Activated naive CD4-positive, alpha-beta T cell treated with anti-CD3 and anti-CD28 coated beads, Interleukin-2, amount 10 ng/mL, durations not matched to agents 7 days and 5 days (primary cell): ENCODE results near the gene ADD2.
A peak's percentile ranks its signal among the peaks of the same experiment; 100 is the strongest.
"Not testable (repeated sequence)": the region's sequence is repeated elsewhere in the genome, so short reads cannot be mapped to it uniquely, and the experiment has no call there.

Experiments
- CTCF ChIA-PET: fragments of 350-600 bp; sonication (Branson Sonifier 250); formaldehyde crosslinking; loops from one replicate; lab custom pipeline; 2021; ENCODE audit warnings: antibody characterized with exemption; lab: Charles Lee
- DNase-seq: peaks from one replicate; pipeline ENCODE4 v3.0.0-alpha.2; 2020
- H3K27ac Mint-ChIP-seq: one replicate; pipeline ENCODE4 v1.8.0; 2021; ENCODE audit warnings: mild to moderate bottlenecking, moderate library complexity, mixed read lengths
- H3K27me3 Mint-ChIP-seq: one replicate; pipeline ENCODE4 v1.8.0; 2021; ENCODE audit warnings: mild to moderate bottlenecking, mixed read lengths
- H3K36me3 Mint-ChIP-seq: one replicate; pipeline ENCODE4 v1.8.0; 2021; ENCODE audit warnings: mixed read lengths
- H3K4me1 Mint-ChIP-seq: one replicate; pipeline ENCODE4 v1.8.0; 2021; ENCODE audit warnings: mixed read lengths
- H3K4me3 Mint-ChIP-seq: one replicate; pipeline ENCODE4 v1.8.0; 2021; ENCODE audit warnings: mild to moderate bottlenecking, moderate library complexity, mixed read lengths
- H3K9me3 Mint-ChIP-seq: one replicate; pipeline ENCODE4 v1.8.0; 2021; ENCODE audit warnings: mixed read lengths

ADD2 gene

DNA sequence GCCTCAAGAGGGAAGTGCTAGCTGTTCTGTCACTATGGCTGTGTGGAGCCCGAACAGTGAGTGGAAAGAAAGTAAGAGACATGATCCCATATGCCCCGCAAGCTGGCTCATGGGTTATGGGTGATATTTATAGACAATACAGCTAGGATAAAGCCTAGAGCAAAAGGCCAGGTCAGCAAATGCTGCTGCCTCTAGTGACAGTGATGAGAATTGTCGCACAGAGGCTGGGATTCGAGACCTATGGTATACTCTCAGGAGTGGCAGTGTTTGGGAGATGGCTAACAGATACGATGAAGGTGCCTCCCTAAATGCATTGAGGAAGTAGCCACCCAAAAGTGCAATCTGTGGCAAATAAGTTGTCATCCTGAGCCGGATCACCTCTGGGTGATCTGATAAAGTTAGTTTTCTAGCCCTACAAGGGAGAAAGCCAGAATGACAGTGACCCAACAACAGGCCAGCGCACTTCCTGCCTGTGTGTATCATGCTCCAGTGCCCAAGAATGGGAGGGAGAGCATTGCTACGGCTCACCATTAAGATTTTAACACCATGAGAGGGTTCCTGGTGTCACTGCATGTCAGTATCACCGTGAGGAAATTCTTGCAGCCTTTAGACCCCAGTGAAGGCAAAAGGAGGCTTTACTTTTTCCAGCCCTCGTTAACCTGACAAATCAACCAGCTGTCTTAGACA, 122.1 kb downstream of the ADD2 start:
- DNase-seq = peak; percentile 30
- Mint-ChIP-seq H3K9me3 (no peaks in the 10 kb centered on the region), H3K27me3 (peaks cover 13% of the 10 kb centered on the region), H3K27ac (no peak overlapping the region), H3K4me1 (peaks cover 3% of the 10 kb centered on the region), H3K4me3 (no peak overlapping the region), H3K36me3 (no peaks in the 10 kb centered on the region)
- CTCF ChIA-PET = interaction anchor here (0.7 to 6.9 kb wide), 12 partner anchors 8 to 341 kb away, joined by 3 to 123 read pairs (median 4); partner anchors contain the start of gene FAM136A

DNA sequence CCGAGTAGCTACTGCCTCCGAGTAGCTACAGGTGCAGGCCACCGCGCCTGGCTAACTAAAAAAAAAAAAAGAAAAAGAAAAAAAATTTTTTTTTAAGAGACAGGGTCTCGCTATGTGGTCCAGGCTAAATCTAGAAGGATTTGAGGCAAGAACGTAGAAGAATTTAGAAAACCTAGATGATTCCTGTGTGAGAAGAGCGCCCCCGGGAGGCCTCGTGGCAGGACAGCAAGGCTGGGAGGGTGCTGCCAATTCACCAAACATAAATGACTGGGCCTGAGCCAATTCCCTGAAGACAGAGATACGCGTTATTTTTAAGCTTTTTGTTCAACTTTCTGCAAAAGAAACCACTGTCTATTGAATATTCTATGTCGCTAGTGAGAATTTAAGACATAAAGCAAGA, 124.3 kb downstream of the ADD2 start:
- DNase-seq = peak; percentile 44
- H3K36me3 Mint-ChIP-seq = no peaks in the 10 kb centered on the region
- no peak overlapping the region for H3K4me3 Mint-ChIP-seq
- H3K27me3 Mint-ChIP-seq = peaks cover 11% of the 10 kb centered on the region
- H3K27ac Mint-ChIP-seq = no peak overlapping the region
- H3K9me3 Mint-ChIP-seq = no peaks in the 10 kb centered on the region
- CTCF ChIA-PET = interaction anchor here (0.7 to 6.9 kb wide), 8 partner anchors 11 to 338 kb away, joined by 3 to 123 read pairs (median 5); partner anchors contain the start of gene FAM136A
- peaks cover 17% of the 10 kb centered on the region for H3K4me1 Mint-ChIP-seq

DNA sequence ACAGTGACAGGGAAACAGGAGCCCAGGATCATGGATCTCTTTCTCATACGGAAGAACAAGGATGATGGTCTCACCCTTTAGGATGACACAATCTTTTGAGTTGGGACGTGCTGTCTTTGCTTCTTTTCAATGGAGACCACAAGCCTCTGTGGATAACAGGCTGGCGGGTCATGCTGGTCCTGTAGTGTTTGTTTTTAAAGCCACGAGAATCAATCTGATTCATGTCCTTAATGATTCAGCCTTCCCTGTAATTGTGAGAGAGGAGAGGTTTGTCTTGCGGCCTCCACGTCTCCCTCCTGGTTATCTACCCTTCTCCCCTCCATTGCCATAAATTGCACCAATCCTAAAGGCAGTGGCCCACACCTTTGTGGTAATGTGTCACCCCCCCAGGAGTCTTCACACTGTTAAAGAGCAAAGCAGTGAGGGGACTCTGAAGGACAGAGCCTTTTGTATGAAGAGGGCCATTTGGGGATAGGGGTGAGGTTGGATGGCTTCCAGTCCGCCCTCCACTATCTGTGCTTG, 126.7 kb downstream of the ADD2 start:
- CTCF ChIA-PET = no interaction called here
- H3K4me3 Mint-ChIP-seq = no peak overlapping the region
- H3K27ac Mint-ChIP-seq = no peak overlapping the region
- peaks cover 9% of the 10 kb centered on the region for H3K27me3 Mint-ChIP-seq
- no peak for DNase-seq
- peaks cover 2% of the 10 kb centered on the region for H3K36me3 Mint-ChIP-seq
- no peaks in the 10 kb centered on the region for H3K9me3 Mint-ChIP-seq
- H3K4me1 Mint-ChIP-seq = peaks cover 24% of the 10 kb centered on the region

DNA sequence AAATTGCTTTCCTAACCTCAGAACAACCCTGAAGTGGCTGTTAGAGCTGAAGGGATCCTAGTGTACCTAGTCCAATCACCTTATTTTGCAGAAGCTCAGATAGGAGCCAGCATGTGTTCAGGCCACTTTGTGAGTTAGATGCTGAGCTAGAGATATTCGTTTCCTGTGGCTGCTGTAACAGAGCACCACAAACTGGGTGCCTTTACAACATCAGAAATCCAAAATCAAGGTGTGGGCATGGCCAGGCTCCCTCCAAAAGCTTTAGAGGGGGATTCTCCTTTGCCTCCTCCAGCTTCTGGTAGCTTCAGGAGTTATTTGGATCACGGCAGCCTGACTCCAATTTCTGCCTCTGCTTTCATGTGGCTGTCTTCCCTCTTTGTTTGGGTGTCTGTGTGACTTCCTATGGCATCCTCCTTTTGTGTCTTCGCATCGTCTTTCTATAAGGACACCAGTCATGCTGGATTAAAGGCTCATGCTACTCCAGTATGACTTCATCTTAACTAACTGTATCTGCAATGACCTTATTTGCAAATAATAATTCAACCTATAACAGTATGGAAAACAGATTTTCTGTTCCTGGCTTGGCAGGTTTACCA, 128.1 kb downstream of the ADD2 start:
- H3K9me3 Mint-ChIP-seq = no peaks in the 10 kb centered on the region
- peaks cover 2% of the 10 kb centered on the region for H3K36me3 Mint-ChIP-seq
- H3K4me1 Mint-ChIP-seq = peaks cover 24% of the 10 kb centered on the region
- CTCF ChIA-PET = interaction anchor here (1.1 to 2.1 kb wide), 3 partner anchors 8 to 336 kb away, joined by 3 to 7 read pairs (median 6); no protein-coding TSS in a partner anchor
- peaks cover 12% of the 10 kb centered on the region for H3K27me3 Mint-ChIP-seq
- DNase-seq = no peak
- no peak overlapping the region for H3K27ac Mint-ChIP-seq
- H3K4me3 Mint-ChIP-seq = no peak overlapping the region

DNA sequence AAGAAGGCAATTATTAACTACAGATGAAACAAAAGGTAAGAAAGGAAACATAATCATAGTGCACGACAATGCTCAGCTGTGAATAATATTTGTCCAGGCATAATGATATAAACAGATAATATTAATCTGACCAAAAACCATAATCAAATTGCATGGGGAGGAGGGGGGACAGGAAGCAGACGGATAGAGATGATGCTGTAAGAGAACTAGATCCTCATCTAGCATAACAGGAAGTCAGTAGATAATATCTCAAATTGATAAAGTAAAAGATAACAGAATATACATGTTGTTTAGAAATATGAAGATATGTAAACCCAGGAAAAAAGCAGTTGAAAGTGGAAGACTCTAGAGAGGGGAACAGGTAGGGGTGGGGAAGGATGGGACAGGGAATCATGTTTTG, 129.4 kb downstream of the ADD2 start:
- Mint-ChIP-seq H3K4me1 (peaks cover 24% of the 10 kb centered on the region), H3K9me3 (no peaks in the 10 kb centered on the region), H3K36me3 (peaks cover 2% of the 10 kb centered on the region), H3K27me3 (peaks cover 12% of the 10 kb centered on the region), H3K4me3 (no peak overlapping the region), H3K27ac (peak overlapping the region; percentile 26)
- CTCF ChIA-PET = interaction anchor here (0.9 to 2.1 kb wide), 4 partner anchors 9 to 335 kb away, joined by 3 to 7 read pairs (median 4); no protein-coding TSS in a partner anchor
- DNase-seq = no peak

DNA sequence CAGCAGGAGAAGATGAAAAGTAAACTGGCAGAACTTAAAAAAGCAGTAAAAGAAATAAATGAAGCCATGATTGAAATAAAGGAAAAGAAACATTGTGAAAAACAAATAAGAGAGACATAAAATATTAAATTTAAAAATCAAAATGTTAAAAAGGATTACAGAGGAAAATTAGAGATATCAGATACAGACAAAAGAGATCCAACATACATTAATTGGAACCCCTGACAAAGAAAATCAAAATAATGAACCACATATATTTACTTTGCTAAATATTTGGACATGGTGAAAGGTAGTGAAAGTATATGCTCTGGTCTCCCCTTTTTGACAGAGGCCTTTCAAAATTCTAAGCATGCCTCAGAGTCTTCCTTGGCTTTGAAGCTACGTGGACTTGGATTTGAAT, 134.5 kb downstream of the ADD2 start:
- Mint-ChIP-seq H3K9me3 (no peaks in the 10 kb centered on the region), H3K4me1 (peaks cover 5% of the 10 kb centered on the region), H3K27me3 (peaks cover 22% of the 10 kb centered on the region), H3K27ac (no peak overlapping the region), H3K36me3 (peaks cover 2% of the 10 kb centered on the region), H3K4me3 (no peak overlapping the region)
- no peak for DNase-seq
- CTCF ChIA-PET = interaction anchor here (0.9 kb wide), 1 partner anchor 15 kb away, joined by 3 read pairs; no protein-coding TSS in a partner anchor

DNA sequence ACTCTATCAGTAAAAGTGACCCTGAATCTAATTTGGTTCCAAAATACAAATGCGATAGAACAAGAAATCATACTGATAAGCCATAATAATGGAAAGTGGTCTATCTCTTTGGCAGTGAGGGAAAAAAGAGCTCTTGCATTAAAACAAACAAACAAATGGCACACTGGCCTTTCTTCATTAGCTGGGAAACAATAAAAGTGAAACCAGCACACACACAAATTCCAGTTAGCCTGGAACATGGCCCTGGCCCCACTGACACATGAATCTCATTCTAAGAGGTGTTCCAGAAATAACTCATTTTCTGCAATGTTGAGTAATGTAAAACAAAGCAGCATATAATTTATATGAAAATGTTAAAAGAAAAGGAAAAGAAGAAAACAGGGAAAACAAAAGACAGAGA, 135.0 kb downstream of the ADD2 start:
- H3K27ac Mint-ChIP-seq = no peak overlapping the region
- H3K4me3 Mint-ChIP-seq = no peak overlapping the region
- H3K27me3 Mint-ChIP-seq = peaks cover 22% of the 10 kb centered on the region
- H3K4me1 Mint-ChIP-seq = peaks cover 1% of the 10 kb centered on the region
- CTCF ChIA-PET = interaction anchor here (0.9 kb wide), 1 partner anchor 15 kb away, joined by 3 read pairs; no protein-coding TSS in a partner anchor
- H3K9me3 Mint-ChIP-seq = no peaks in the 10 kb centered on the region
- no peak for DNase-seq
- H3K36me3 Mint-ChIP-seq = no peaks in the 10 kb centered on the region

DNA sequence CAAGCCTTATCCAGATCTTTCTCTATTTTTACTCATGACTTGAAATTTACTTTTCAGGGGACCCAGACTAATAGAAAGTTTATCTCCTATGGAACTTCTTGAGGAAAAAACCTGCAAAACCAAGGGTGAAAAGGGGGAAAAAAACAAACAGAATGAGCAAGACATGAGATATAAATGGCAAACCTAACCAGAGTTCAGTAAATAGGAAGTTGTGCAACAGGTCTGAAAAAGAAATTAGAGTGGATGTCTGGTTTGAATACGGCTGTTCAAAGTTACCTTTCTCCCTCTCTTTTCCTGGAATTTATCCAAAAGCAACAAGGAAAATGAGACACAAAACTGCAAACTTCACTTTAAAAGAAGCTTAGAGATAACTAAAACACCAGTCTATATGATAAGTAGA, 135.6 kb downstream of the ADD2 start:
- H3K27me3 Mint-ChIP-seq = peaks cover 22% of the 10 kb centered on the region
- no peaks in the 10 kb centered on the region for H3K4me1 Mint-ChIP-seq
- no peak overlapping the region for H3K27ac Mint-ChIP-seq
- no peaks in the 10 kb centered on the region for H3K9me3 Mint-ChIP-seq
- no peaks in the 10 kb centered on the region for H3K36me3 Mint-ChIP-seq
- no peak overlapping the region for H3K4me3 Mint-ChIP-seq
- CTCF ChIA-PET = interaction anchor here (1.2 kb wide), 1 partner anchor 13 kb away, joined by 3 read pairs; no protein-coding TSS in a partner anchor
- DNase-seq = no peak

DNA sequence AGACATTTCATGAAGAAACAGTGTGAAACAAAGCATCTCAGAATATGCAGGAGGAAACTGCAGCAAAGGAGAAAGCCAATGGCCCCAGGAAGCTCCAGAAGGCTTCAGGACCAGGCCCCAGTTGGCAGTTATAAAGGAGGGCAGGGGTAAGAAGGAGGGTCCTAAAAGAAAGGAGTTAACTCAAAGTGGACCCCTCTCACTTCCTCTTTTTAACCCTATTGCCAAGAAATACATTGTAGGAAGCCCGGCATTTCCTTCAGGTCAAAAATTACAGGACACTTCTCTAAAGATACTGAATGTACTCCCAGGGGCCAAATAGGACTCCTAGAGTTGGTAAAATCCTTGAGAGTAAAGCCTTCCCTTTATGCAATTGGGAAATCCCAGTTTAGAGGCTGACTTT, 137.2 kb downstream of the ADD2 start:
- no peaks in the 10 kb centered on the region for H3K36me3 Mint-ChIP-seq
- H3K4me1 Mint-ChIP-seq = no peaks in the 10 kb centered on the region
- H3K4me3 Mint-ChIP-seq = no peak overlapping the region
- H3K27me3 Mint-ChIP-seq = peaks cover 24% of the 10 kb centered on the region
- H3K27ac Mint-ChIP-seq = no peak overlapping the region
- no peaks in the 10 kb centered on the region for H3K9me3 Mint-ChIP-seq
- CTCF ChIA-PET = interaction anchor here (1.2 kb wide), 1 partner anchor 289 kb away, joined by 5 read pairs; no protein-coding TSS in a partner anchor
- no peak for DNase-seq

DNA sequence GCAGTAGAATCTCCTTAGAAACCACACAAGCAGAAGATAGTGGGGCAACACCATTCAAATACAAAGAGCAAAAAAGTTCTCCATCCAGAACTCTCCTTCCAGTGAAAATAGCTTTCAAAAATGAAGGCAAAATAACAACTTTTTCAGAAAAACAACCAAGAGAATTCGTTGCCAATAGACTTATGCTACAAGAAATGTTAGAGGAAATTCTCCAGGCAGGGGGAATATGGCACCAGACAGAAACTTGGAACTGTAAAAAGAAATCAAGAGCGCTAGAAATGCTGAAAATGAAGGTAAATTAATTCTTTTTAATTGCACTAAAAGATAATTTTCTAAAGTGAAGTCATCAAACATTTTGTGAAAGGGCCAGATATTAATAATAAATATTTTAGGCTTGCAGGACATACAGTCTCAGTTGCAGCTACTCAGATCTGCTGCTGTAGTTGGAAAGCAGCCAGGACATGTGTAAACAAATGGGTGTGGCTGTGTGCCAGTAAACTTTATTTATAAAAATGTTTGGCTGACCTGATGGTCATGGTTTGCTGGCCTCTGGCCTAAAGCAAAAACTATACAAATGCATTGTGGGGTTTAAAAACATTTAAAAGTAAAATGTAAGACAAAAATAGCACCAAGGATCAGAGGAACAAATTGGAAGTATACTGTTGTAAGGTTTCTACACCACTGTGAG, 140.6 kb downstream of the ADD2 start:
- no peaks in the 10 kb centered on the region for H3K36me3 Mint-ChIP-seq
- H3K27me3 Mint-ChIP-seq = peaks cover 17% of the 10 kb centered on the region
- CTCF ChIA-PET = interaction anchor here (0.9 to 1.0 kb wide), 2 partner anchors 8 to 10 kb away, joined by 3 to 5 read pairs; no protein-coding TSS in a partner anchor
- H3K27ac Mint-ChIP-seq = no peak overlapping the region
- H3K4me3 Mint-ChIP-seq = no peak overlapping the region
- no peaks in the 10 kb centered on the region for H3K4me1 Mint-ChIP-seq
- no peak for DNase-seq
- no peaks in the 10 kb centered on the region for H3K9me3 Mint-ChIP-seq

DNA sequence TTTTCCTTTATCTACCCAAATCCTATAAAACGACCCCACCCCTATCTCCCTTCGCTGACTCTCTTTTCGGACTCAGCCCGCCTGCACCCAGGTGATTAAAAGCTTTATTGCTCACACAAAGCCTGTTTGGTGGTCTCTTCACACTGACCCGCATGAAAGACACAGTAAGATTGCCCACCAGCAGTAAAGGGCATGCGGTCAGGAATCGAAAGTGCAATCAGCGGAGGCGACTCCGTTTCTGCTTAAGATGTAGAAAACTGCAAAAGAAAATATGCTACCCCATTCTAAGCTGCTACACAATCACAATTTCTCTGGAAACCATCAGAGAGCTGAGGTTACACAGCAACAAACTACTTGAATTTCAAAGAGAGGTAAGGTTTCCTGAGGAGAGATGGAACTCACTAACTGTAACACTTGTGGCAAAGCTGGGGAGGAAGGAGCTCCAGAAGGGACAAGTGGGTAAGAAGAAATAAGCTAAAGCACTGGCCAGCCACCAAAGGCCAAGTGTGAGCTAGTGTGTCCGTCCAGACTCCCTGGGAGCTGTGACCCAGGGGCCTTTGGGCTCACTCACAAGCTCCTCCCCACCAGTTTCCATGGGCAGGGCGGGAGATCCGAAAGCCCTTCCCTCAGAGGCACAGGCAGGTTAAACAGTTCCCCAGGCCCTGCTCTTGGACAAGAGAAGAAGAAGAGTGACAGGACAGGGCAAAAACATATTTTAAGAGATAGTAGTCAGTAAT, 141.6 kb downstream of the ADD2 start:
- Mint-ChIP-seq H3K9me3 (no peaks in the 10 kb centered on the region), H3K27ac (no peak overlapping the region), H3K4me3 (no peak overlapping the region), H3K27me3 (peaks cover 13% of the 10 kb centered on the region), H3K4me1 (no peaks in the 10 kb centered on the region), H3K36me3 (no peaks in the 10 kb centered on the region)
- CTCF ChIA-PET = interaction anchor here (1.0 kb wide), 1 partner anchor 9 kb away, joined by 5 read pairs; no protein-coding TSS in a partner anchor
- DNase-seq = no peak

DNA sequence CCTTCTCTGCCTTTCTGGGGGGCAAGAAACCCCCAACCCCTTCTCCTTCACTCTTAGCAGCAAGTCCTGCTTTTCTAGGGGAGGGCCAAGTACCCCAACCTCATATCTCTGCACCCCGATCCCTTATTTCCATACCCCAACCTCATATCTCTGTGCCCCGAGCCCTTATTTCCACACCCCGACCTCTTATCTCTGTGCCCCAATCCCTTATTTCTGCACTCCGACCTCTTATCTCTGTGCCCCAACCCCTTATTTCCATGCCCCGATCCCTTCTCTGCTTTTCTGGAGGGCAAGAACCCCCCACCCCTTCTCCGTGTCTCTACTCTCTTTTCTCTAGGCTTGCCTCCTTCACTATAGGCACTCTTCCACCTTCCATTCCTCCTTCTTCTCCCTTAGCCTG, 146.5 kb downstream of the ADD2 start:
- CTCF ChIA-PET, H3K4me3 Mint-ChIP-seq, H3K4me1 Mint-ChIP-seq, H3K27ac Mint-ChIP-seq, DNase-seq, H3K9me3 Mint-ChIP-seq, H3K36me3 Mint-ChIP-seq: not testable (repeated sequence)
- peaks cover 23% of the 10 kb centered on the region for H3K27me3 Mint-ChIP-seq

DNA sequence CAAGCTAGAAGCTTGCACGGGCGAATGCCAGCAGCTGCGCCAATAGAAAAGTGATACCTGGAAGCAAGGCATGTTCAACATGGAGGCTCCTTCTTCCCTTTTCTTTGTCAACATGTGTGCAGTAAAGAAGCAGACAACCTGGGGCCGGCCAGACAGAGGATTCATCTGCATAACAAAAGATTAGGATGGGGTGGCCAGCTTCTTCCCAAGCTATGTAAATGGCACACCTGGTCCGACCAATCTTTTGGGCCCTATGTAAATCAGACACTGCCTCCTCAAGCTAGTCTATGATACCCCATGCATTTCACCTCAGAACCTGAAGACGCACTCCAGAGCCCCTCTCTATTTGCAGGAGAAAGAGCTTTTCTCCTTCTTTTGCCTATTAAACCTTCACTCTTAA, 148.0 kb downstream of the ADD2 start:
- no peaks in the 10 kb centered on the region for H3K36me3 Mint-ChIP-seq
- CTCF ChIA-PET = interaction anchor here (1.2 to 7.0 kb wide), 6 partner anchors 10 to 316 kb away, joined by 3 to 85 read pairs (median 11); partner anchors contain the start of gene FAM136A
- H3K4me3 Mint-ChIP-seq = no peak overlapping the region

More for the DNA sequence above, 148.0 kb downstream of the ADD2 start:
- peaks cover 3% of the 10 kb centered on the region for H3K4me1 Mint-ChIP-seq
- DNase-seq = no peak
- no peak overlapping the region for H3K27ac Mint-ChIP-seq
- peaks cover 22% of the 10 kb centered on the region for H3K27me3 Mint-ChIP-seq
- no peaks in the 10 kb centered on the region for H3K9me3 Mint-ChIP-seq
